ENCODE results near the gene PPP4C.
"Not testable (repeated sequence)": the region's sequence is repeated elsewhere in the genome, so short reads cannot be mapped to it uniquely, and the experiment has no call there.

The PPP4C gene

GRCh38 chr16:30096862-30097563 is 21.2 kb downstream of the PPP4C start:
- no peak for DNase-seq (ENCODE audit: low read depth)

- DNase-seq (ENCODE audit: low read depth), result no peak
Observed at GRCh38 chr16:30104090-30104489, 28.3 kb downstream of the PPP4C start.

- DNase-seq (ENCODE audit: low read depth), result no peak
Observed at GRCh38 chr16:30104492-30104891, 28.7 kb downstream of the PPP4C start.

DNA sequence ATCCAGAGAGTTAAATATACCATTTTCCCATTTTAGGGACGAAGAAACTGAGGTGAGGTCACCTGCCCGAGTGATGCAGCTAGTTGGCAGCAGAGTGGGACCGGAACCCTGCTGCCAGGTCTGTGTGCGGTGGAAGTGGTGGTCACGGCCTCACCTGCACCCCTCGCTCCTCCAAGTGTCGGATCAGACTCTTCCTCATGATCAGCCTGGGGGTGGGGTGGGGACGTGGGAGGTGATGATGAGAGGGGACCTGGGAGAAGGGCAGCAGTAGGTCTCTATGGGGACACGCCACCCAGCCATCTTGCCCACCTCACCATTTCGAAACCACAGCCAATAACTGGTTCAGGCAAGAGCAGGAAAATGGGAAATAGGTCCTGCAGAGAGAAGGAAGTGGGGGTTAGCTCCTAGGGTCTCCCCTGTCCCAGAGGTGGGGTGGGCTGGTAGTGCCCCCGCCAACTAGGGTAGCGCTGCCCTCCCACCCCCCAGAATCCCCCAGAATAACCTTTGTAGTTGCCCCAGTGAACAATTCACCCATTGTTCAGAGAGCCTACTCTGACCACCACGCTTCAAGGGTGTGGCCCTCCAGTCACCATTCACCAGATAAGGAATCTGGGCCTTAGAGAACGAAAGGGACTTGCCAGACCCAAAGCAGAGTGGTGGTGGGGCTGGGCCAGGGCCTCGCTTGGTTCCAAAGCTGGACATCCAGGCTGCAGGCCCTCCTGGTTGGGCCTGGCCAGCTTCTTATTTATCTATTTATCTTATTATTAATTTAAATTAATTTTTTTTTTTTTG is 32.5 kb downstream of the PPP4C start:
- DNase-seq (ENCODE audit: low read depth), result no peak

DNA sequence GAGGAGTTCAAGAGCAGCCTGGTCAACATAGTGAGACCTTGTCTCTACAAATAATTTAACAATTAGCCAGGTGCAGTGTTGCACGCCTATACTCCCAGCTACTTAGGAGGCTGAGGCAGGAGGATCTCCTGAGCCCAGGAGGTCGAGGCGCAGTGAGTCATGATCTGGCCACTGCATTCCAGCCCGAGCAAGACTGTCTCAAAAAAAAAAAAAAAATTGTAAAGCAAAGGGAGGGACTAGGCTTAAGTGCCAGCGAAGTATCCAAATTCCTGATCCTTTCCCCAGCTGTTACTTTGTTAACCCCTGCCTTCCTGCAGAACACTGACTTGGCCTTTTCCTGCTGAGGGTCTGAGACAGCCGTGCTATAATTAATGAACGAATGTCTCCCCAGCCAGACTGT is 34.9 kb downstream of the PPP4C start:
- no peak for DNase-seq (ENCODE audit: low read depth)

GRCh38 chr16:30112197-30113030 is 36.6 kb downstream of the PPP4C start:
- DNase-seq (ENCODE audit: low read depth), result no peak

DNA sequence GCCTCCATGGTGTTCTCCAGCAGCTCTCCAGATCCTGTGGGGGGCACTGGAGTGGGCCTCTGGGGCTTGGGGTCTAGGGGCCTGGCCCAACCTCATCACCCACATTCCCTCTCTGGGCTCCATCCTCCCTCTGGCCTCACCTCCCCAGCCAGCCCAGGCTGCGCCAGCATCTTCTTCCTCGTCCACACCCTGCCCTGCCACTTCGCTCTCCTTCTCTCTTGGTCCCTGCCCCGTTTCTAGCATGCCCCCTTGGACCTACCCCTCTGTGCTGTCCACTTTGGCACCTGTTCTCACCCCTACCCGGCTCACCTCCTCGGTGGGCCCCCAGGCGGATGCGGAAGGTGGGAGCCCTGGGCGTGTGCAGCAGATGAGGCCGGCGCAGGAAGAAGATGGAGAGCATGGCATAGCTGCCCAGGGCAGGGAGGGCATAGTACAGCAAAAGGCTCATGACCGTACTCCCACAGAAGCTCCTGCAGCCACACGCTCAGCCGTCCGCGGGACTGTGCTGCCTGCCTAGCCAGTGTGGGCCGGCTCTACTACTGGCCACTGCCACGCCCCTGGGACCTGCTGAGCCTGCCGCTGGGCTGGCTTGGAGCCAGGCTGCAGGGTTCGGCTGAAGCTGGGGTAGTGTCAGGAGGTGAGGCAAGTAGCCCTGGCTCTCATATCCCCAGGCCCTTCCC is 37.4 kb downstream of the PPP4C start, which contains the start of gene GDPD3:
Gene GDPD3, minus strand, starts transcription at position 507 of the 680 bp plus-strand sequence. Its CDS starts 59 bp downstream, at position 448.
- DNase-seq (ENCODE audit: low read depth), result no peak

GRCh38 chr16:30113711-30114333 is 38.0 kb downstream of the PPP4C start:
- DNase-seq (ENCODE audit: low read depth), result no peak

GRCh38 chr16:30114411-30114810 is 38.6 kb downstream of the PPP4C start:
- no peak for DNase-seq (ENCODE audit: low read depth)

- DNase-seq (ENCODE audit: low read depth), result not testable (repeated sequence)
Observed at GRCh38 chr16:30114833-30115232, 39.0 kb downstream of the PPP4C start.

GRCh38 chr16:30115238-30115637 is 39.4 kb downstream of the PPP4C start:
- DNase-seq (ENCODE audit: low read depth), result no peak

- no peak for DNase-seq (ENCODE audit: low read depth)
Observed at GRCh38 chr16:30116291-30117207, 40.8 kb downstream of the PPP4C start.

DNA sequence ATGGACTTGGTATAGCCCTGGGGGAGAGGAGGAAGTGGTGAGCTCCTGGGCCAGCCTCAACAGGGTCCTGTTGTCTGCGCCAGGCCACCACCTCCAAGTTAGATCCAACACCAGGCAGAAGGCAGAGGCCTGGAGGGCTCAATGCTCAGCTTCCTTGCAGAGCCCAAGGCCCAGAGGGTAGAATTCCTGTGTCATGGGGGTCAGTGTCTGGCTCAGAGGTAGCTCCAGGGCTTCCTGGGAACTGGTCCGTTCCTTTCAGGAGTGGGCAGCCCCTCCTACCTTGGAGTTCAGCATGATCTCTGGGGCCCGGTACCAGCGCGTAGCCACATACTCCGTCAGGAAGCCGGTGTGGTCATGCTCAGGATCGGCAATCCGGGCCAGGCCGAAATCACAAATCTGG is 42.0 kb downstream of the PPP4C start:
- DNase-seq (ENCODE audit: low read depth), result no peak

DNA sequence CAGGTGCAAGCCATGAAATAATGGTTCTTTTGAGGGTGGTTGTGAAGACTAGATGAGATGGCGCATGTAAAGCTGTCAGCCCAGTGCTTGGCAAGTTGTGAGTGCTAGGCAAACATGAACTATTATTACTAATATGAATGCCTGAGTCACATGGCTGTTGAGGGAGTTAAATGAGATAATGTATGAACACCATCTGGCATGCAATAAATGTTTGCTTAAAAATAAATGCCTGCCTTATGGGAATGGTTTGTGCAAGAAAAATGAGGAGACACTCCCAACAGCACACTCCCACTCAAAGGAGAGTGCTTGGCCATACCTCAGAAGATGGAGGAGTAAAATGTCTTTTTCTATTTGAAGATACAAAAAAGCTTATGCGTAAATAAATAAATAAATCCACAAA is 43.6 kb downstream of the PPP4C start:
- DNase-seq (ENCODE audit: low read depth), result no peak

- DNase-seq (ENCODE audit: low read depth), result no peak
Observed at GRCh38 chr16:30120340-30121105, 44.7 kb downstream of the PPP4C start.

DNA sequence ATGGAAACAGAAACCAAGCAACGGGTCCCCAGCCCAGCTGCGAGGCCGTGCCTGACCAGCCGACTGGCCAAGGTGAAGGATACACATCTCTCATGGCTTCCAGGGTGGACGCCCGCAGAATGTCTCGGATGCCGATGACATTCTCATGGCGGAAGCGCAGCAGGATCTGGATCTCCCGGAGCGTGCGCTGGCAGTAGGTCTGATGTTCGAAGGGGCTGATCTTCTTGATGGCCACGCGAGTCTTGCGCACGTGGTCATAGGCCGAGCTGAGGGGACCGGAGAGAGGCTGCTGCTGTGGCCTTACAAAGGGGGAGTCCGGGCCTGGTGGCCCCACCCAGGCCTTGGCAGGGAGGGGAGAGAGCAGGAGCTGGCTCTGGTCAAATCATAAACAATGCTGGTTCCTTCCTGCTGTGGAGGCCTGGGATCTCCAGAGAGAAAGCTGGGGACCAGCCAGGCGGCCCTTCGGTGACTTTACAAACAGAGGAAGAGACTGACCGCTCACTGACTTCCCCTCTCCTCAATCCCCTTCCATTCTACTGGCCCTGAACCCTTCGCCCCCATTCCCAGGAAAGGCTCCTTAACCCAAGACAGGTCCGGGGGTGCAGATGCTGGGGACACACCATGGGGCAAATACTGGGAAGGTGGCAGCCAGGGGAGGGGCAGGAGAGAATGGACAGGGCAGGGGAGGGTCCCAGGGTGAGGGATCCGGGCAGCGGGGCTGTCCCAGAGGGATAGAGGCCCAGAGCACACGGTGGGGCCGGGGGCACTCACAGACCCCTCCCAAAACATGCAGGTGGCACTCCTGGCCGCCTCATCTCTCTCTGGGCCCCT is 46.2 kb downstream of the PPP4C start:
- DNase-seq (ENCODE audit: low read depth), result no peak

DNA sequence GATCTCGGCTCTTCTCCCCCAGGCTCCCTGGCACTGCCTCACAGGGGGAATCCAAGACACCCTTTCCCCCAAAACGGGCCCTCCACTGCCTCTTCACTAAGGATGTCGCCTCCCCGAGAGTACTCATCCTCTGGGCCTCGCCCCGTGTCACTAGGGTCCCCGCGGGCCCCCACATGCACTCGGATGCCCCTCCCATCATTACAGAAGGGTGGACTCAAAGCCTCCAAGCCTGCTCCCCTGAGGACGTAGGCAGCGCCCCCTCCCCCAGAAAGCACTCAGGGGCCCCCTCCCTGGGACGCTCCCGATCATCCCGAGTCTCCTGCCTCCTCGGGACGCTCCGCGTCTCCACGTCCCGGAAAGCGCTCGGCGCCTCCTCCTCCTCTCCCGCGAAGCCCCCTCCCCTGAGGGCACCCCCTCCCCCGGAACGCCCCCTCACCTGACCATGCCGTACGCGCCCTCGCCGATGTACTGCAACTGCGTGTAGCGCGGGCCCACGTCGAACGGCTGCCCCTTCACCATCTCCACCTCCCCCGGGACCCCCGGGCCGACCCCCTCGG is 46.9 kb downstream of the PPP4C start:
- no peak for DNase-seq (ENCODE audit: low read depth)

DNA sequence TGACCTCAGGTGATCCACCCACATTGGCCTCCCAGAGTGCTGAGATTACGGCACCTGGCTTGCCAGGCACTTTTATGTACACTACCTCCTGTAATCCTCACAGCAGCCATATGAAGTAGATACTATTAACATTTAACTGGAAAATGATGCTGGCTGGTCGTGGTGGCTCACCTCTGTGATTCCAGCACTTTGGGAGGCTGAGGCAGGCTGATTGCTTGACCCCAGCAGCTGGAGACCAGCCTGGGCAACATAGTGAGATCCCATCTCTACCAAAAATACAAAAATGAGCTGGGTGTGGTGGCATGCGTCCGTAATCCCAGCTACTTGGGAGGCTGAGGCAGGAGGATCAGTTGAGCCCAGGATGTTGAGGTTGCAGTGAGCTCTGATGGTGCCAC is 49.2 kb downstream of the PPP4C start:
- no peak for DNase-seq (ENCODE audit: low read depth)

Data from non-pigmented ciliary epithelial cell (primary cell).